Endothelial cell of umbilical vein (primary cell): ENCODE measurements around the gene PRIMPOL. TPM values are rescaled to one million over a fixed set of nuclear protein-coding genes. Genes with fewer than 3 reads are reported as not detected.
"Not testable (repeated sequence)": the region's sequence is repeated elsewhere in the genome, so short reads cannot be mapped to it uniquely, and the experiment has no call there.

Experiments used
- BruUV-seq: library from RNA; stranded (reverse); fragments of 400-500 nt; replicated peaks from 2 replicates; lab custom pipeline; 2021; lab: Mats Ljungman, UMichigan
- CTCF ChIA-PET: fragments of 300-600, 350-600 bp; sonication (Branson Sonifier 250); formaldehyde crosslinking; loops from one replicate; lab custom pipeline; 2021; ENCODE audit warnings: antibody characterized with exemption, inconsistent platforms; lab: Charles Lee
- POLR2A ChIA-PET: fragments of 300-600, 350-600 bp; sonication (Branson Sonifier 250); formaldehyde crosslinking; loops from one replicate; lab custom pipeline; 2021; ENCODE audit warnings: antibody characterized with exemption, inconsistent platforms; lab: Charles Lee
- DNase-seq: peaks from one replicate; pipeline ENCODE4 v3.0.0-alpha.2; 2011; ENCODE audit warnings: low read depth, low spot score
- FAIRE-seq: peaks from 2 replicates; lab custom pipeline; 2011; peaks lifted over from hg19 to GRCh38; lab: Jason Lieb, UNC
- H2AFZ ChIP-seq: 2 replicates; pipeline ENCODE4 v1.6.0; 2012; ENCODE audit warnings: low read depth, low read length, control low read depth, inconsistent platforms
- H3K27ac ChIP-seq: 2 replicates; pipeline ENCODE4 v1.5.1; 2011; ENCODE audit warnings: low read depth, mild to moderate bottlenecking, control low read depth, low read length, moderate library complexity; ENCODE audit not compliant: insufficient read depth
- H3K27me3 ChIP-seq, 2 experiments: 2 replicates each; pipeline versions ENCODE4 v1.6.0 to v1.6.1; 2011; ENCODE audit warnings: low read length in 2 of 2, mixed read lengths in 1 of 2; ENCODE audit not compliant: control insufficient read depth in 2 of 2, insufficient read depth in 2 of 2
- H3K36me3 ChIP-seq, 2 experiments: 2 replicates in 1 of 2; 3 replicates in 1 of 2; pipeline ENCODE4 v1.5.1; 2011; ENCODE audit warnings: low read length in 2 of 2, mild to moderate bottlenecking in 1 of 2, moderate library complexity in 1 of 2; ENCODE audit not compliant: control insufficient read depth in 2 of 2, insufficient read depth in 2 of 2; ENCODE audit errors: extremely low read depth in 1 of 2
- H3K4me1 ChIP-seq: 3 replicates; pipeline ENCODE4 v1.5.1; 2011; ENCODE audit warnings: mild to moderate bottlenecking, low read length; ENCODE audit not compliant: control insufficient read depth, insufficient read depth; ENCODE audit errors: extremely low read depth
- H3K4me2 ChIP-seq: 2 replicates; pipeline ENCODE4 v1.6.1; 2011; ENCODE audit warnings: low read length, control low read depth, mixed read lengths; ENCODE audit not compliant: insufficient read depth
- H3K4me3 ChIP-seq, 3 experiments: fragments of 200-600 bp in 1 of 3; sonication (generic), shearing (Covaris generic) in 1 of 3; replicated peaks in 1 of 3; 2 replicates each; pipeline ENCODE4 v1.5.1; 2011 to 2016; ENCODE audit warnings: control low read depth in 3 of 3, low read length in 3 of 3, mild to moderate bottlenecking in 2 of 3, inconsistent platforms in 1 of 3, low read depth in 1 of 3, moderate library complexity in 1 of 3; ENCODE audit not compliant: insufficient read depth in 1 of 3
- H3K79me2 ChIP-seq: 2 replicates; pipeline ENCODE4 v1.6.0; 2012; ENCODE audit warnings: low read length, inconsistent platforms; ENCODE audit not compliant: control insufficient read depth, insufficient read depth
- H3K9ac ChIP-seq: replicated peaks from 2 replicates; pipeline ENCODE3; 2011; ENCODE audit warnings: low read length, control low read depth; ENCODE audit not compliant: insufficient read depth; ENCODE audit errors: extremely low read depth
- H3K9me1 ChIP-seq: replicated peaks from 3 replicates; pipeline ENCODE4 v1.6.0; 2011; ENCODE audit warnings: mild to moderate bottlenecking, low read length; ENCODE audit not compliant: control insufficient read depth, insufficient read depth; ENCODE audit errors: extremely low read depth
- H3K9me3 ChIP-seq: replicated peaks from 2 replicates; pipeline ENCODE4 v1.5.1; 2012; ENCODE audit warnings: low read length, inconsistent platforms; ENCODE audit not compliant: control insufficient read depth, insufficient read depth
- H4K20me1 ChIP-seq: replicated peaks from 2 replicates; pipeline ENCODE3; 2011; ENCODE audit warnings: mild to moderate bottlenecking, low read length; ENCODE audit not compliant: control insufficient read depth, insufficient read depth; ENCODE audit errors: extremely low read depth
- EZH2 ChIP-seq: IDR thresholded peaks from 2 replicates; pipeline ENCODE4 v1.6.1; 2012; ENCODE audit warnings: borderline replicate concordance, low read depth, mild to moderate bottlenecking, moderate library complexity, low read length, inconsistent platforms; ENCODE audit not compliant: severe bottlenecking
- FOS ChIP-seq: IDR thresholded peaks from 2 replicates; pipeline ENCODE4 v1.6.1; 2011; ENCODE audit warnings: mild to moderate bottlenecking, low read length, moderate library complexity, borderline replicate concordance; ENCODE audit not compliant: insufficient read depth
- GATA2 ChIP-seq: IDR thresholded peaks from 2 replicates; pipeline ENCODE4 v1.7.0; 2011; ENCODE audit warnings: low read depth, mild to moderate bottlenecking, moderate library complexity, mixed read lengths, low read length; ENCODE audit not compliant: insufficient read length, insufficient read depth
- JUN ChIP-seq: IDR thresholded peaks from 2 replicates; pipeline ENCODE4 v1.6.1; 2011; ENCODE audit warnings: borderline replicate concordance, low read depth; ENCODE audit not compliant: insufficient read length, insufficient read depth
- MYC ChIP-seq: IDR thresholded peaks from one replicate; pipeline ENCODE4 v1.6.1; 2011; ENCODE audit warnings: mild to moderate bottlenecking, low read depth, low read length
- POLR2A ChIP-seq: IDR thresholded peaks from 2 replicates; pipeline ENCODE4 v1.6.1; 2012; ENCODE audit warnings: low read depth, mild to moderate bottlenecking, control low read depth, low read length
- POLR2AphosphoS5 ChIP-seq: IDR thresholded peaks from 2 replicates; pipeline ENCODE4 v1.6.1; 2012; ENCODE audit warnings: low read depth, mild to moderate bottlenecking, control low read depth, low read length, moderate library complexity; ENCODE audit not compliant: insufficient read depth
- dilution Hi-C: fragments of 300-500 bp; cut with MboI; formaldehyde crosslinking; loops from one replicate; pipeline ENCODE4 v1.15.0; 2019; ENCODE audit warnings: low sequenced_read_pairs; ENCODE audit not compliant: extremely low pct_ligation_motif_present
- intact Hi-C: fragments of 100-400 bp; cut with micrococcal nuclease; formaldehyde crosslinking; loops from one replicate; pipeline ENCODE4 v1.10.0; 2022
- polyA plus RNA-seq, 4 experiments: library from polyadenylated mRNA; depleted of rRNA in 3 of 4; stranded (reverse) in 3 of 4; unstranded in 1 of 4; fragments of >200 nt; gene quantifications; 2 replicates each; pipeline versions ENCODE4 v1.2.1 to v1.2.3, GENCODE V29; 2011 to 2012; ENCODE audit warnings: missing spikeins in 1 of 4
- total RNA-seq: library from RNA; stranded (reverse); gene quantifications from 2 replicates; pipeline ENCODE4 v1.2.3, GENCODE V29; 2021
- TF ChIP-seq, protein P1 (sequence below): IDR thresholded peaks from 2 replicates; pipeline ENCODE4 v1.6.1; 2011; ENCODE audit not compliant: insufficient read depth, insufficient read length
- TF ChIP-seq, protein P2 (sequence below), 2 donors: IDR thresholded peaks; 1 replicate in 1 of 2; 2 replicates in 1 of 2; pipeline ENCODE4 v1.5.1; 2011; ENCODE audit warnings: low read length in 2 of 2, mild to moderate bottlenecking in 2 of 2, moderate library complexity in 2 of 2, control low read depth in 1 of 2, inconsistent platforms in 1 of 2, low read depth in 1 of 2; ENCODE audit not compliant: insufficient read depth in 1 of 2; ENCODE audit errors: extremely low read depth in 1 of 2

PRIMPOL gene
- total and polyA plus RNA-seq, 2 donors (not counting 3 experiments of a cell fraction or from before 2014, with no cell fraction given): 5.9 to 11.1 TPM

DNA sequence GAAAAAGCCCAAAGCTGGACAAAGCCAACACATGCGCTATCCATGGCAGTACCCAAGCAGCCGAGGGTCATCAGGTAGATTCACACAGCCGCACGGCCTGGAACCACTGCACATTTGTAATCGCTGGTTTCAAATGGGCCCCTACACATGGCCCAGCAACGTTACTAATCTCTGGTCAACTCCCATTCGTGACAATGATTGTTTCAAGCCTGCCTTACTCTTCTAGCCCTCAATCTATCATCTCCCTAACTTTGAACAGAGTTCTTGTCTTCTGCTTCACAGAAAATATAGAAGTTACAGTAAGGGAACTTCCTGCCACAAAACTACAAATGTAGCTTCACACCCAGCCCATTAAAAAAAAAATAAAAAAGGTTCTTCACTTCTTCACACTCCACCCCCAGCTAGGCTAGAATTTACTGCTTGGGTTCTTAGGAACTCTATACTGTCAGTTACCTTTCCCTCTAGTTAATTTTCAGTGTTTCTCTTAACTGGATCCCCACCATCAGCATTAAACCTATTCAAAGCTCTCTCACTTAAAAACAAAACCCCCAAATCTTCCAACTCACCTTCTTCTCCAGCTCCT lies 24.5 kb upstream of the PRIMPOL start:
- DNase-seq (no peak), FAIRE-seq (no peak)
- intact Hi-C loops (no loop called here), dilution Hi-C loops (no loop called here)
- BruUV-seq: no TSS peak
- Histone ChIP-seq H3K9me1 (no peaks in the 10 kb centered on the region), H2AFZ (no peak overlapping the region), H3K36me3 (peaks cover 0 to 20% of the 10 kb centered on the region in 2 experiments), H3K27ac (no peak overlapping the region), H3K4me3 (no peak overlapping the region), H3K9ac (no peak overlapping the region), H3K4me2 (no peak overlapping the region), H3K27me3 (no peaks in the 10 kb centered on the region), H3K4me1 (no peaks in the 10 kb centered on the region), H3K79me2 (peaks cover 1% of the 10 kb centered on the region), H4K20me1 (no peaks in the 10 kb centered on the region), H3K9me3 (no peaks in the 10 kb centered on the region)
- ChIA-PET POLR2A (no interaction called here), CTCF (no interaction called here)
- TF ChIP-seq POLR2A (no peak), JUN (no peak), EZH2 (no peak), MYC (no peak), POLR2AphosphoS5 (no peak), FOS (no peak), GATA2 (no peak)
- TF ChIP-seq, protein P1, sequence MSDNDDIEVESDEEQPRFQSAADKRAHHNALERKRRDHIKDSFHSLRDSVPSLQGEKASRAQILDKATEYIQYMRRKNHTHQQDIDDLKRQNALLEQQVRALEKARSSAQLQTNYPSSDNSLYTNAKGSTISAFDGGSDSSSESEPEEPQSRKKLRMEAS: no peak
- TF ChIP-seq, protein P2, sequence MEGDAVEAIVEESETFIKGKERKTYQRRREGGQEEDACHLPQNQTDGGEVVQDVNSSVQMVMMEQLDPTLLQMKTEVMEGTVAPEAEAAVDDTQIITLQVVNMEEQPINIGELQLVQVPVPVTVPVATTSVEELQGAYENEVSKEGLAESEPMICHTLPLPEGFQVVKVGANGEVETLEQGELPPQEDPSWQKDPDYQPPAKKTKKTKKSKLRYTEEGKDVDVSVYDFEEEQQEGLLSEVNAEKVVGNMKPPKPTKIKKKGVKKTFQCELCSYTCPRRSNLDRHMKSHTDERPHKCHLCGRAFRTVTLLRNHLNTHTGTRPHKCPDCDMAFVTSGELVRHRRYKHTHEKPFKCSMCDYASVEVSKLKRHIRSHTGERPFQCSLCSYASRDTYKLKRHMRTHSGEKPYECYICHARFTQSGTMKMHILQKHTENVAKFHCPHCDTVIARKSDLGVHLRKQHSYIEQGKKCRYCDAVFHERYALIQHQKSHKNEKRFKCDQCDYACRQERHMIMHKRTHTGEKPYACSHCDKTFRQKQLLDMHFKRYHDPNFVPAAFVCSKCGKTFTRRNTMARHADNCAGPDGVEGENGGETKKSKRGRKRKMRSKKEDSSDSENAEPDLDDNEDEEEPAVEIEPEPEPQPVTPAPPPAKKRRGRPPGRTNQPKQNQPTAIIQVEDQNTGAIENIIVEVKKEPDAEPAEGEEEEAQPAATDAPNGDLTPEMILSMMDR (IDR thresholded peaks at IDR 0.05; ENCODE audit: extremely low read depth in 1 of 2, insufficient read depth in 1 of 2, low read depth in 1 of 2, low read length in 2 of 2): no peak

DNA sequence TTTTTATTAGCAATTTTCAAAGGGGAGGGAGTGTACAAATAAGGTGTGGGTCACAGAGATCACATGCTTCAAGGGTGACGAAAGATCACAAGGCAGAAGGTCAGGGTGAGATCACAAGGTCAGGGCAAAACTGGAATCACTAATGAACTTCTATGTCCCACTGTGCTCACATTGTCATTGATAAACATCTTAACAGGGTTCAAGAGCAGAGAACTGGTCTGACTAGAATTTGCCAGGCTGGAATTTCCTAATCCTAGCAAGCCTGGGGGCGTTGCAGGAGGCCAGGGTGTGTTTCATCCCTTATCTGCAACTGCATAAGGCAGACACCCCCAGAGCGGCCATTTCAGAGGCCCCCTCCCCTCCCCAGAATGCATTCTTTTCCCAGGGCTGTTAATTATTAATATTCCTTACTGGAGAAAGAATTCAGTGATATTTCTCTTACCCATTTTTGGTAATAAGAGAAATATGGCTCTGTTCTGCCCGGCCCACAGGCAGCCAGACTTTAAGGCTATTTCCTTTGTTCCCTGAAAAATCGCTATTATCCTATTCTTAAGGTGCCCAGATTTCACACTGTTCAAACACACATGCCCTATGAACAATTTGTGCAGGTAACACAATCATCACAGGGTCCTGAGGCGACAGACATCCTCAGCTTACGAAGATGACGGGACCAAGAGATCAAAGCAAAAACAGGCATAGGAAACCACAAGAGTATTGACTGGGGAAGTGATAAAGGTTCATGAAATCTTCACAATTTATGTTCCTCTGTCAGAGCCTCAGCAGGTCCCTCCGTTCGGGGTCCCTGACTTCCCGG lies 23.5 kb upstream of the PRIMPOL start:
- BruUV-seq, H3K9me1 ChIP-seq, H3K4me1 ChIP-seq, H2AFZ ChIP-seq, CTCF ChIA-PET, H3K27me3 ChIP-seq, dilution Hi-C loops, H3K4me3 ChIP-seq, POLR2A ChIA-PET, H3K27ac ChIP-seq, H3K9me3 ChIP-seq, H4K20me1 ChIP-seq, intact Hi-C loops, H3K9ac ChIP-seq, H3K4me2 ChIP-seq, DNase-seq, H3K79me2 ChIP-seq, FAIRE-seq: not testable (repeated sequence)
- H3K36me3 ChIP-seq: peaks cover 0 to 24% of the 10 kb centered on the region in 2 experiments
